Neuronal stem cell (in vitro differentiated cells): ENCODE measurements around the gene TMEM135.

Source experiments
- DNase-seq: peaks from one replicate; pipeline ENCODE4 v3.0.0-alpha.2; 2013; ENCODE audit warnings: low spot score
- H2AFZ ChIP-seq: one replicate; pipeline ENCODE4 v1.6.1; 2013; ENCODE audit warnings: mild to moderate bottlenecking, low read length, inconsistent platforms
- H2AK5ac ChIP-seq: 2 replicates; pipeline ENCODE4 v1.6.1; 2013; ENCODE audit warnings: low read depth, mild to moderate bottlenecking, inconsistent platforms, low read length, moderate library complexity, mixed read lengths
- H2BK120ac ChIP-seq: 2 replicates; pipeline ENCODE4 v1.6.1; 2013; ENCODE audit warnings: low read depth, mild to moderate bottlenecking, inconsistent platforms, low read length, moderate library complexity, mixed read lengths
- H2BK12ac ChIP-seq: one replicate; pipeline ENCODE4 v1.6.1; 2013; ENCODE audit warnings: low read length, inconsistent platforms
- H2BK15ac ChIP-seq: 2 replicates; pipeline ENCODE4 v1.6.1; 2013; ENCODE audit warnings: mild to moderate bottlenecking, low read length, inconsistent platforms, mixed read lengths
- H2BK5ac ChIP-seq: one replicate; pipeline ENCODE4 v1.6.1; 2013; ENCODE audit warnings: inconsistent platforms, mild to moderate bottlenecking, low read length, moderate library complexity
- H3K14ac ChIP-seq: one replicate; pipeline ENCODE4 v1.6.1; 2013; ENCODE audit warnings: low read length, inconsistent platforms
- H3K18ac ChIP-seq: 2 replicates; pipeline ENCODE4 v1.6.1; 2013; ENCODE audit warnings: low read length, inconsistent platforms
- H3K23ac ChIP-seq: 2 replicates; pipeline ENCODE4 v1.6.1; 2013; ENCODE audit warnings: low read depth, mild to moderate bottlenecking, mixed read lengths, low read length, inconsistent platforms; ENCODE audit not compliant: poor library complexity
- H3K27ac ChIP-seq: replicated peaks from 3 replicates; pipeline ENCODE4 v1.5.1; 2013; ENCODE audit warnings: low read length, inconsistent platforms
- H3K27me3 ChIP-seq, 3 experiments: 2 replicates each; pipeline ENCODE4 v1.6.1; 2013; ENCODE audit warnings: low read length in 3 of 3, mild to moderate bottlenecking in 2 of 3, inconsistent platforms in 1 of 3, low read depth in 1 of 3, mixed read lengths in 1 of 3, moderate library complexity in 1 of 3; ENCODE audit not compliant: control insufficient read depth in 3 of 3, insufficient read depth in 3 of 3
- H3K36me3 ChIP-seq, 2 donors: replicated peaks in 1 of 2; 2 replicates each; pipeline ENCODE4 v1.6.1; 2013; ENCODE audit warnings: low read length in 2 of 2; ENCODE audit not compliant: control insufficient read depth in 2 of 2, insufficient read depth in 2 of 2
- H3K4ac ChIP-seq: 2 replicates; pipeline ENCODE4 v1.6.1; 2013; ENCODE audit warnings: inconsistent platforms, mild to moderate bottlenecking, low read length, moderate library complexity
- H3K4me1 ChIP-seq, 2 donors: 1 replicate in 1 of 2; 2 replicates in 1 of 2; pipeline ENCODE4 v1.6.1; 2013; ENCODE audit warnings: low read length in 2 of 2, low read depth in 1 of 2; ENCODE audit not compliant: control insufficient read depth in 2 of 2, insufficient read depth in 1 of 2
- H3K4me2 ChIP-seq: one replicate; pipeline ENCODE4 v1.6.1; 2013; ENCODE audit warnings: mild to moderate bottlenecking, low read length, inconsistent platforms; ENCODE audit not compliant: insufficient read depth, poor library complexity, severe bottlenecking
- H3K4me3 ChIP-seq, 2 donors: 2 replicates each; pipeline ENCODE4 v1.5.1; 2013; ENCODE audit warnings: low read length in 2 of 2, mild to moderate bottlenecking in 2 of 2, inconsistent platforms in 1 of 2, moderate library complexity in 1 of 2
- H3K79me1 ChIP-seq: one replicate; pipeline ENCODE4 v1.6.1; 2013; ENCODE audit warnings: low read depth, mild to moderate bottlenecking, inconsistent platforms, low read length, moderate library complexity
- H3K9ac ChIP-seq: one replicate; pipeline ENCODE4 v1.6.1; 2013; ENCODE audit warnings: mild to moderate bottlenecking, low read depth, low read length, inconsistent platforms; ENCODE audit not compliant: poor library complexity
- H3K9me3 ChIP-seq, 2 donors: replicated peaks in 1 of 2; 2 replicates each; pipeline versions ENCODE3 to v1.6.1; 2013; ENCODE audit warnings: low read length in 2 of 2, mild to moderate bottlenecking in 2 of 2, inconsistent platforms in 1 of 2, low read depth in 1 of 2, mixed read lengths in 1 of 2, moderate library complexity in 1 of 2; ENCODE audit not compliant: control insufficient read depth in 2 of 2, insufficient read depth in 1 of 2
- H4K8ac ChIP-seq: one replicate; pipeline ENCODE4 v1.6.1; 2013; ENCODE audit warnings: low read depth, mild to moderate bottlenecking, inconsistent platforms, low read length, moderate library complexity
- H4K91ac ChIP-seq: one replicate; pipeline ENCODE4 v1.6.1; 2013; ENCODE audit warnings: low read length, low read depth, mild to moderate bottlenecking, inconsistent platforms; ENCODE audit not compliant: poor library complexity
- WGBS, 2 donors: extraction: QIAGEN DNeasy Blood & Tissue Kit; methylation state at CpG; one replicate each; pipeline ENCODE4 v1.1.7; 2013; ENCODE audit warnings: missing lambda C conversion rate in 2 of 2, mixed read lengths in 1 of 2; ENCODE audit not compliant: insufficient read length in 2 of 2, insufficient replicate concordance in 1 of 2; ENCODE audit errors: extremely low coverage in 2 of 2; 5-methylcytosine and 5-hydroxymethylcytosine counted together

The TMEM135 gene

DNA sequence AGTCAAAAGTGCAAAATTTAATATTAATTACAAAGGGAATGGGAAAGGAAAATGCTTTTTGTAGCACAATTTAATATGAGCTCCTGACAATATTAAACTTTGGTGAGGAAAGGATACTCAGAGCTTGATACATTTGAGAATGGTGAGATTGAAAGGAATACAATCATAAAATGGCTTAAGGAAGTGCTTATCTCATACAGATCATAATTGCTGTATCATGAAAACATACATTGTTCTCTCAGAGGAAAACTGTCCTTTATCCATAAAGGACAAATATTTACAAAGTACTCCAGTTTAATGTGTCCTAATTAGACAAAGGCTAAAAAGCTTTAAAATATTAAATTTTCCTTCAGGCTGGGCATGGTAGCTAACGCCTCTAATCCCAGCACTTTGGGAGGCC, 260.4 kb downstream of the TMEM135 start:
- H3K9ac ChIP-seq: no peak overlapping the region
- no peak overlapping the region for H2BK12ac ChIP-seq
- H3K27me3 ChIP-seq: no peaks in the 10 kb centered on the region
- H3K23ac ChIP-seq: no peak overlapping the region
- no peaks in the 10 kb centered on the region for H3K9me3 ChIP-seq
- H2BK120ac ChIP-seq: no peak overlapping the region
- H2BK15ac ChIP-seq: no peak overlapping the region
- WGBS, 2 donors: no CpG with 5 or more reads among the region's 1 CpG
- DNase-seq: no peak
- no peak overlapping the region for H3K27ac ChIP-seq
- H3K4me3 ChIP-seq: no peak overlapping the region
- H4K91ac ChIP-seq: no peak overlapping the region
- H2BK5ac ChIP-seq: no peak overlapping the region
- H3K4me2 ChIP-seq: no peak overlapping the region
- no peak overlapping the region for H4K8ac ChIP-seq
- H3K36me3 ChIP-seq: no peaks in the 10 kb centered on the region
- no peaks in the 10 kb centered on the region for H3K79me1 ChIP-seq
- H2AK5ac ChIP-seq: no peak overlapping the region
- no peak overlapping the region for H3K14ac ChIP-seq
- H3K4me1 ChIP-seq: peaks cover 3 to 4% of the 10 kb centered on the region in 2 donors
- H3K18ac ChIP-seq: no peak overlapping the region
- H2AFZ ChIP-seq: no peak overlapping the region
- no peak overlapping the region for H3K4ac ChIP-seq

DNA sequence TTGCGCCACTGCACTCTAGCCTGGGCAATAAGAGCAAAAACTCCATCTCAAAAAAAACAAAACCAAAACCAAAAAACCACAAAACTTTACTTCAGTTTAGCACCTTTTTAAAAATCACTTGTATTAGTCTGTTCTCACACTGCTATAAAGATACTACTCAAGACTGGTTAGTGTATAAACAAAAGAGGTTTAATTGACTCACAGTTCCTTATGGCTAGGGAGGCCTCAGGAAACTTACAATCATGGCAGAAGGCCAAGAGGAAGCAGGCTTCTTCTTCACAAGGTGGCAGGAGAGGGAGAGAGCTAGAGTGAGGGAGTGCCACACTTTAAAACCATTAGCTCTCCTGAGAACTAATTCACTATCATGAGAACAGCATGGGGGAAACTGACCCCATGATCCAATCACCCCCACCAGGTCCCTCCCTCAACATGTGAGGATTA, 261.3 kb downstream of the TMEM135 start:
- no peaks in the 10 kb centered on the region for H3K27me3 ChIP-seq
- H3K79me1 ChIP-seq: no peaks in the 10 kb centered on the region
- no peak overlapping the region for H4K8ac ChIP-seq
- no peak overlapping the region for H2AK5ac ChIP-seq
- H3K14ac ChIP-seq: no peak overlapping the region
- H2BK120ac ChIP-seq: no peak overlapping the region
- no peak overlapping the region for H3K23ac ChIP-seq
- no peak overlapping the region for H3K9ac ChIP-seq
- H3K9me3 ChIP-seq: no peaks in the 10 kb centered on the region
- H2BK12ac ChIP-seq: no peak overlapping the region
- H3K4me1 ChIP-seq: peaks cover 4% of the 10 kb centered on the region in 2 donors
- no CpG with 5 or more reads among the region's 1 CpG for WGBS, 2 donors
- H3K27ac ChIP-seq: no peak overlapping the region
- no peak overlapping the region for H2BK15ac ChIP-seq
- no peak overlapping the region for H4K91ac ChIP-seq
- no peak for DNase-seq
- no peak overlapping the region for H3K4ac ChIP-seq
- no peak overlapping the region for H3K18ac ChIP-seq
- H3K36me3 ChIP-seq: no peaks in the 10 kb centered on the region
- no peak overlapping the region for H3K4me2 ChIP-seq
- H2AFZ ChIP-seq: no peak overlapping the region
- H2BK5ac ChIP-seq: no peak overlapping the region
- H3K4me3 ChIP-seq: no peak overlapping the region

DNA sequence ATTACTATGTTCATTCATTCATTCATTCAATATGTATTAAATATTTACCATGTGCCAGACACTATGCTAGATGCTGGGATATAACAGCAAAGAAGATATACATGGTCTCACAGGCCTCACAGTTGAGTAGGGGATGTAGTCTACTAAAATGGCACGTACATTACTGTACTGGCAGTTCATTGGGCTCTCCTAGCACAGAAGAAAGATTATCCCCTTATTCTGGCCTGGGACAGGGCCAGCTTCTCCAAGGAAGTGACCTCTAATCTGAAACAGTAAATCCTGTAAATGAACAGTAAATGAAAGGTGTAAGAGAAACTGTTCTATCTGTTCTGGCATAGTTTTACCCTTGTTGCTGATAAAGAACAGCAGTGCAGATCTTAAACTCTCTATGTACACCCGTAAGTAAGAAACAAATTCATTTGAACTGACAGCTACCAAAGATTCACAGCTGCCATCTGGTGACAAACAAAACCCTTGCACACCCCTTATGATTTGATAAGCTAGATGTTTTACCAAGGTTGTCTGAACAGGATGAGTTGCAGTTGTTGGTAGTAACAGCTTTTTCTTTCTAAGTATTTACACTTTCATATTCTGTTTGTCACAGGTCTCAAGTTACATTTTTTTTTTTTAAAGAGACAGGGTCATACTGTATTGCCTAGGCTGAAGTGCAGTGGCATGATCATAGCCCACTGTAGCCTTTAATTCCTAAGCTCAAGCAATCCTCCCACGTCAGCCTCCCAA, 263.1 kb downstream of the TMEM135 start:
- no peak overlapping the region for H2BK15ac ChIP-seq
- no peak overlapping the region for H3K18ac ChIP-seq
- no peaks in the 10 kb centered on the region for H3K79me1 ChIP-seq
- no peak overlapping the region for H2BK120ac ChIP-seq
- H3K9me3 ChIP-seq: no peaks in the 10 kb centered on the region
- no peak overlapping the region for H4K91ac ChIP-seq
- no peak overlapping the region for H2AFZ ChIP-seq
- peaks cover 4% of the 10 kb centered on the region in 2 donors for H3K4me1 ChIP-seq
- no peak overlapping the region for H3K23ac ChIP-seq
- no peak overlapping the region for H3K4ac ChIP-seq
- no peak overlapping the region for H3K4me2 ChIP-seq
- H2BK12ac ChIP-seq: no peak overlapping the region
- H3K9ac ChIP-seq: no peak overlapping the region
- no peak for DNase-seq
- no peak overlapping the region for H3K4me3 ChIP-seq
- H3K14ac ChIP-seq: no peak overlapping the region
- no CpG with 5 or more reads among the region's 3 CpGs for WGBS, 2 donors
- H2AK5ac ChIP-seq: no peak overlapping the region
- H4K8ac ChIP-seq: no peak overlapping the region
- no peaks in the 10 kb centered on the region for H3K27me3 ChIP-seq
- no peaks in the 10 kb centered on the region for H3K36me3 ChIP-seq
- no peak overlapping the region for H2BK5ac ChIP-seq
- H3K27ac ChIP-seq: no peak overlapping the region

- Histone ChIP-seq H3K23ac (no peak overlapping the region), H3K79me1 (no peaks in the 10 kb centered on the region), H3K27ac (no peak overlapping the region), H3K27me3 (no peaks in the 10 kb centered on the region), H4K8ac (no peak overlapping the region), H4K91ac (no peak overlapping the region), H2BK120ac (no peak overlapping the region), H3K4ac (no peak overlapping the region), H3K4me2 (no peak overlapping the region), H2BK15ac (no peak overlapping the region), H2BK12ac (no peak overlapping the region), H3K18ac (no peak overlapping the region), H3K9ac (no peak overlapping the region), H2AK5ac (no peak overlapping the region), H3K4me3 (no peak overlapping the region), H2BK5ac (no peak overlapping the region), H3K4me1 (peaks cover 4% of the 10 kb centered on the region in 2 donors), H3K14ac (no peak overlapping the region), H3K36me3 (no peaks in the 10 kb centered on the region), H3K9me3 (no peaks in the 10 kb centered on the region), H2AFZ (no peak overlapping the region)
- no CpG with 5 or more reads among the region's 2 CpGs for WGBS, 2 donors
- no peak for DNase-seq
Observed at GRCh38 chr11:87301785-87302540, 264.2 kb downstream of the TMEM135 start.
